Tibial artery (tissue), 4 donors: ENCODE data around the gene PDE12.

Source experiments
- DNase-seq, 2 donors: peaks; one replicate each; pipeline ENCODE4 v3.0.0-alpha.2; 2019
- H3K27ac ChIP-seq, 2 donors: fragments of 200-600 bp; sonication (generic) in 1 of 2; 1 replicate in 1 of 2; 2 replicates in 1 of 2; pipeline ENCODE4 v1.5.1; 2018 to 2019; ENCODE audit warnings: mild to moderate bottlenecking in 1 of 2
- H3K27me3 ChIP-seq, 2 donors: fragments of 200-600 bp; sonication (generic) in 1 of 2; one replicate each; pipeline versions ENCODE4 v1.5.1 to v1.6.0; 2016 to 2019
- H3K36me3 ChIP-seq, 3 donors: fragments of 200-600 bp; sonication (generic) in 2 of 3; one replicate each; pipeline ENCODE4 v1.5.1; 2016 to 2019; ENCODE audit warnings: mild to moderate bottlenecking in 2 of 3
- H3K4me1 ChIP-seq, 4 donors: fragments of 200-600 bp; sonication (generic) in 2 of 4; 1 replicate in 3 of 4; 2 replicates in 1 of 4; pipeline ENCODE4 v1.5.1; 2016 to 2019
- H3K4me3 ChIP-seq, 2 donors: fragments of 200-600 bp; sonication (generic) in 1 of 2; 1 replicate in 1 of 2; 2 replicates in 1 of 2; pipeline ENCODE4 v1.5.1; 2018 to 2019; ENCODE audit warnings: mild to moderate bottlenecking in 2 of 2
- H3K9me3 ChIP-seq, 3 donors: fragments of 200-600 bp; sonication (generic) in 1 of 3; one replicate each; pipeline ENCODE4 v1.5.1; 2016 to 2019
- CTCF ChIP-seq, 2 experiments: fragments of 200-600 bp in 1 of 2; fragments of 450-650 bp in 1 of 2; IDR thresholded peaks; one replicate each; pipeline ENCODE4 v1.5.1; 2017 to 2019; ENCODE audit warnings: antibody characterized with exemption in 2 of 2, mild to moderate bottlenecking in 1 of 2, moderate library complexity in 1 of 2
- intact Hi-C: fragments of 100-400 bp; cut with DNase I; formaldehyde crosslinking; loops from one replicate; pipeline ENCODE4 v1.15.0; 2023; ENCODE audit warnings: low total_unique reads

PDE12 gene

GRCh38 chr3:57544181-57545125 is 11.6 kb upstream of the PDE12 start, which contains the start of gene DNAH12:
Gene DNAH12, minus strand, starts transcription at chr3:57544344. Its CDS starts 1,474 bp downstream, at chr3:57542870.
- no peak for TF ChIP-seq CTCF (IDR thresholded peaks at IDR 0.05)
- Histone ChIP-seq H3K27ac (no peak within 1 kb of the TSS), H3K4me3 (peak within 1 kb of the TSS in 1 of 2 donors; percentile 16), H3K4me1 (peaks cover 0 to 14% (median 2%) of the 10 kb centered on the region in 4 donors), H3K27me3 (peaks cover 0 to 4% of the 10 kb centered on the region in 2 donors), H3K36me3 (no peaks in the 10 kb centered on the region), H3K9me3 (no peaks in the 10 kb centered on the region)
- no peak for DNase-seq
- intact Hi-C loops, result no loop called here

GRCh38 chr3:57545636-57546268 is 10.3 kb upstream of the PDE12 start:
- no peaks in the 10 kb centered on the region for H3K36me3 ChIP-seq
- TF ChIP-seq CTCF (IDR thresholded peaks at IDR 0.05), result no peak
- no peak for DNase-seq
- H3K4me1 ChIP-seq, result peaks cover 0 to 14% (median 2%) of the 10 kb centered on the region in 4 donors
- H3K27ac ChIP-seq, result no peak overlapping the region
- intact Hi-C loops, result no loop called here
- H3K4me3 ChIP-seq, result no peak overlapping the region
- peaks cover 0 to 4% of the 10 kb centered on the region in 2 donors for H3K27me3 ChIP-seq
- no peaks in the 10 kb centered on the region for H3K9me3 ChIP-seq

GRCh38 chr3:57546616-57547015 is 9.5 kb upstream of the PDE12 start:
- intact Hi-C loops, result no loop called here
- Histone ChIP-seq H3K36me3 (no peaks in the 10 kb centered on the region), H3K9me3 (no peaks in the 10 kb centered on the region), H3K27ac (no peak overlapping the region), H3K27me3 (peaks cover 0 to 4% of the 10 kb centered on the region in 2 donors), H3K4me1 (peaks cover 0 to 14% (median 2%) of the 10 kb centered on the region in 4 donors), H3K4me3 (no peak overlapping the region)
- no peak for TF ChIP-seq CTCF (IDR thresholded peaks at IDR 0.05)
- DNase-seq, result no peak

GRCh38 chr3:57555306-57555705 is 768 bp upstream of the PDE12 start:
- peaks cover 0 to 36% (median 28%) of the 10 kb centered on the region in 4 donors for H3K4me1 ChIP-seq
- H3K9me3 ChIP-seq, result no peaks in the 10 kb centered on the region
- no peak for TF ChIP-seq CTCF (IDR thresholded peaks at IDR 0.05)
- H3K4me3 ChIP-seq, result peak overlapping the region; percentile 77 to 86
- H3K36me3 ChIP-seq, result peaks cover 9 to 10% (median 9%) of the 10 kb centered on the region in 3 donors
- no peak for DNase-seq
- intact Hi-C loops, result loop anchor here (5.0 kb wide), 2 partner anchors 42 to 137 kb away; partner anchors contain the start of genes ARF4 and DENND6A
- H3K27me3 ChIP-seq, result no peaks in the 10 kb centered on the region
- peak overlapping the region; percentile 83 for H3K27ac ChIP-seq

GRCh38 chr3:57556459-57557084 is 498 bp downstream of the PDE12 start:
- intact Hi-C loops, result loop anchor here (5.0 kb wide), 2 partner anchors 41 to 136 kb away; partner anchors contain the start of genes ARF4 and DENND6A
- Histone ChIP-seq H3K4me1 (peaks cover 0 to 36% (median 28%) of the 10 kb centered on the region in 4 donors), H3K27me3 (no peaks in the 10 kb centered on the region), H3K27ac (peak overlapping the region; percentile 83), H3K36me3 (peaks cover 11 to 17% (median 16%) of the 10 kb centered on the region in 3 donors), H3K4me3 (peak overlapping the region; percentile 77 to 86), H3K9me3 (no peaks in the 10 kb centered on the region)
- TF ChIP-seq CTCF (IDR thresholded peaks at IDR 0.05), result no peak
- peak in 1 of 2 donors; percentile 68 for DNase-seq
